GM19099 (cell line): ENCODE measurements around the gene AK9.

ENCODE experiments used
- POLR2A ChIP-seq: IDR thresholded peaks from 3 replicates; pipeline ENCODE4 v1.6.1; 2011; ENCODE audit warnings: low read depth; ENCODE audit not compliant: insufficient read length; ENCODE audit errors: extremely low read depth

The AK9 gene

GRCh38 chr6:109478841-109479624, 212.0 kb downstream of the AK9 start:
- no peak for TF ChIP-seq POLR2A

DNA sequence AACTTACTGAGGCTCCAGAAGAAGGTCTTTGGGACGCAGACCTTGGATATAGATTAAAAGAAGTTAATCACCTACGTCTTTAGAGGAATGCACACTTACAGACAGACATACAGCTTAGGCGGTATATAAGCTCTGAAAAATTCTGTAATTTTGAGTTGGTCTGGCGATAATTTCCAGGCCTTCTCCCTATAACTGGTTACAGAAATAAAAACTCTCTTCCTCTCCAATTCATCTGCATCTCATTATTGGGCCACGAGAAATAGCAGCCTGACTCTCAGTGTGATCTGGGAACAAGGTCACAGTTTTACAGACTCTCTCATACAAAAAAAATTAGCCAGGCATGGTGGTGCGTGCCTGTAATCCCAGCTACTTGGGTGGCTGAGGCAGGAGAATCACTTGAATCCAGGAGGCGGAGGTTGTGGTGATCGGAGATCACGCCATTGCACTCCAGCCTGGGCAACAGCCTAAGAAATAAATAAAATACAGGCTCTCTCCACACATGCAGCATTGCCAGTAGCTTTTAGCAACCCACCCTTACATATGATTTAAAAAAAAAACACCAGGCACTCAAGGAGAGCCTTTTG, 212.7 kb downstream of the AK9 start:
- TF ChIP-seq POLR2A: no peak

DNA sequence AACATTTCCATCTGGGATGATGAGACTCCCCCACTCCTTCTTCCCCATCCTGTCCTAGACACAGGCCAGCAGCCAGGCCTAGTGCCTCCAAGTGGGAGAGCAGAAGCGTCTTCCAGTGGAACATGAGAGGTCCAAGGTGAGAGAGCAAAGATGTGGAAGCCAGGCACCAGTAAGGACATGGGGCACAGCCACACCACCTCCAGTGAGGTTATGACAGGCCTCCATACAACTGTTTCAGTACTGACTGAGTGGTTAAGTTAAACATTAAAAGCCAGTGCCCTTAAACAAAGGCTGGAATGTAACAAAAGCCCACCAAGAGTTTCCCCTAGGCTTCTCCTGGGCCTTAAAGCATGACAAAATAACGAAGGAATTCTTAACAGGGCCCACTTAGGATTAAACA, 213.3 kb downstream of the AK9 start:
- no peak for TF ChIP-seq POLR2A

DNA sequence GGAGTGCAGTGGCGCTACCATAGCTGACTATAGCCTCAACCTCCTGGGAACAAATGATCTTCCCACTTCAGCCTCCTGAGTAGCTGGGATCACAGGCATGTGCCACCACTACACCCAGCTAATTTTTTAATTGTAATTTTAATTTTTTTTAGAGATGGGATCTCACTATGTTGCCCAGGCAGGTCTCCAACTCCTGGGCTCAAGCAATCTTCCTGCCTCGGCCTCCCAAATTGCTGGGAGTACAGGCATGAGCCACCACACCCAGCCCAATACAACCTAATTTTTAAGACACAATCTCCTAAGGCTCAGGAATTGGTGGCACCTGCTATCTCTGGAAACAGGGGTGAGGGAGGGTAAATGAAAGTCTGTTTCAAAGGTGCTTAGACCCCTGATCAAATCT, 213.8 kb downstream of the AK9 start:
- TF ChIP-seq POLR2A: no peak

DNA sequence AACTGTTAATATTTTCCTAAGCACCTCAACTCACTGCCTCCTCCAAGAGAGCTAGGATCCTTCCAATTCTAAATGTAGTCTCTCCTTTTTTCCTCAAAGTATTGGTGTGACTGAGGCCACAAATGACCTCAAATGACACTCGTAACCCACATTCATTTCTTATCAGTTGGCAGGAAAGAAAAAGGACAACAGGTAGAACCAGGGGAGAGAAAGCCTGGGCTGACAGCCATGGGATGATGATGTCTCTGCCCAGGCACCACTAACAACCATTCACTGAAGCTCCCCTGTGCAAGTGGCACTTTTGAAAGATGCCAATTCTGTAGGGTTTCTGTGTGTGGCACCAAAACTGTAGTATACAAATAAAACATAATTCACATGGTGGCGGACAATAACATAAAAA, 215.4 kb downstream of the AK9 start:
- no peak for TF ChIP-seq POLR2A

DNA sequence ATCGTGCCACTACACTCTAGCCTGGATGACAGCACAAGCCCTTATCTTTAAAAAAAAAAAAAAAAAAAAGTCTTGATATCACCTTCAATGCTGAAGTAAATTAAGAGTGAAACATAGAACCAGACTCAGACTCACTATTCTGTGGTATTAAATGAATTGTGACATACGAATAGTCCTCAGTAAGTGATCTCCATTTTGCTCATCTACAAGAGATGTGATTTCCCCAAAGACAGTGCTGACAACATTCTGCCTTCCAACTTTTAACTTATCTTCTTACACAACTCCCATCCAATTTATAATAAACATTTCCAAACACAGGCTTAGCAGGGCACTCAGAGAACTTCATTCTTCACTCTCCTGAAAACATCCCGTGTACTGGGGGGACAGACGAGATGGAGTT, 216.0 kb downstream of the AK9 start:
- no peak for TF ChIP-seq POLR2A

- TF ChIP-seq POLR2A: no peak
Measured at GRCh38 chr6:109473120-109473519, 217.9 kb downstream of the AK9 start.

- no peak for TF ChIP-seq POLR2A
Measured at GRCh38 chr6:109472132-109472995, 218.6 kb downstream of the AK9 start.

DNA sequence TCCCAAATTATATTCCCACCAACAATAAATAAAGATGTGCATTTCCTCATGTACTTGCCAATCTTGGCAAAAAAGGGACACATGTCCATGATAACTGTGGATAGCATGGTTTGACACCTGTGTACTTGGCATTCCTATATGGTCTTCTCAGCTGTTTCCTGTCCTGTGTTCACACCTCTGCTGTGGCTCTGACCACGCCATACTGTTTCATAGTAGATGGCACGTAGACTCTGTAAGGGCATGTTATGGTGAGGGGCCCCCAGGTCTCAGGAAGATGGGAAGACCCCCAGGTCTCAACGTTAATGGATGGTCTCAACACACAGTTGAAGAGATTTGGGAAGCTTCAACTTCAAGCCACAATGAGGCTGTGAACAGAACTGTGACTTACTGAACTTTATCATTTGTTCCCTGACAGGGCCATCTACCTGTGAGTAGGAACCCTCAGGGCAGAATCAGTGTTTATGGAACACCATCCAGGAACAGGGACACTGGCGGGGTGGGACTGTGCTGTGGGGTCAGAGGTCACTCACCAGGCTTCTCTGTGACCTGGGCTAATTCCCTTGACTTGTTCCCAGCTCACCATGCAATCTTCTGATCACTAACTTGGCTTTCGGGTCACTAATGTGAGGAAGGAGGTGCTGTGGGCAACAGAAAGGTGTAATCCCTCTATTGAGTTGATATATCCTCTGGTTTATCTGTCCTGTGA, 219.7 kb downstream of the AK9 start:
- TF ChIP-seq POLR2A: no peak

DNA sequence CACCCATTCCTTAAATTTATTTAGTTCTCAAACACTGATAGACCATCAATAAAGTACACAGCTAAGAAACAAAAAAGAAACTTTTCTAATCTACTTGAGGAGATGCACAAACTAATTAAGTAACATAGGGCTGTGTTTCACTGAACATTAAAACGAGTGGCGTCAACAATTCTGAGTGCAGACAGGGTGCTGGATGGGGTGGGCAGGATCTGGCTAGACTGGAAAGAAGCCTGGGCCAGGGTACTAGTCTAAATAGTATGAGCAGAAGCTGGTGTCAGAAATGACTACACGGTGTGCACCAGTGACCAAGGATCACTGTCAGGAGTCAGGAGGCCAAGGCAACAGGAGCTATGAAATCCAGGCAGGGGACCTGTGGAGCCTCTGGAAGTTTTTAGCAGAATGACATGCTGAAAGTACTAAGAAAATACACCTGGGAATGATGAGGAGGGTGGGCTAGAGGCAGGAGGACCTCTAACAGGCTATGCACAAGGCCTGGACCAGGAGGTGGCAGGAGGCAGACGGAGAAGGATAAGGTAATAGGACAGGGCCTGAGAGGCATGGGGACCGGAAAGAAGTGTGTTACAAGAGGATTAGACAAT, 221.3 kb downstream of the AK9 start:
- TF ChIP-seq POLR2A: no peak

- no peak for TF ChIP-seq POLR2A
Measured at GRCh38 chr6:109467696-109468095, 223.3 kb downstream of the AK9 start.

DNA sequence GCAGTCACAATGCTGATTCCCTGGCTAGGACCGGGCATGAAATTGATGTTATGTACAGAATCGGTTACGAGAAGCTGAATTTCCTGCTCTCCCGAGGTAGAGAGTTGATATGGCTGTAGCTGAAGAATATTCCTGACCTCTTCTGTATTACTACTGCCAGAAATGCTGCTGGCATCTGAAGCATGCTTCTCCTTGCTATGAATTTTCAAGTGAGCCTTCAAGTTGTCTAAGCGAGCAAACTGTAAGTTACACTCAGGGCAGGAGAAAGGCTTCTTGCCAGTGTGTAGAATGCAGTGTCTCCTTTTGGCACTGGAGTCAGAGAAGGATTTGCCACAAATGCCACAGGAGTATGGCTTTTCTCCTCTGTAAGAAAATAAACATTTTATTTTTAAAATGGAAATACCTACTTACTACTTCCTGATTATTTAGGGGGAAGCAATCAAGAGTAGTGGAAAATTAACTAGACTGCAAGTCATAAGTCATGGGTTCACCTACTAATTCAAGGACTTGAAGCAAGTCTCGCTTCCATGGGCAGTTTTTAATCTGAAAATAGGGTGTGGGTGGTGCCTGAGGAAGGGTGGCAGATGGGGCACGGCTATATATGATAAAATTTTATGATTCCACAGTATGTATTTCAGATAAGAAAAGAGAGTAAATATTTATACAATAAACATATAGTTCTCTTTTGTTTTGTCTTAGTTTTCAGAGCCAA, 224.6 kb downstream of the AK9 start:
- TF ChIP-seq POLR2A: no peak

DNA sequence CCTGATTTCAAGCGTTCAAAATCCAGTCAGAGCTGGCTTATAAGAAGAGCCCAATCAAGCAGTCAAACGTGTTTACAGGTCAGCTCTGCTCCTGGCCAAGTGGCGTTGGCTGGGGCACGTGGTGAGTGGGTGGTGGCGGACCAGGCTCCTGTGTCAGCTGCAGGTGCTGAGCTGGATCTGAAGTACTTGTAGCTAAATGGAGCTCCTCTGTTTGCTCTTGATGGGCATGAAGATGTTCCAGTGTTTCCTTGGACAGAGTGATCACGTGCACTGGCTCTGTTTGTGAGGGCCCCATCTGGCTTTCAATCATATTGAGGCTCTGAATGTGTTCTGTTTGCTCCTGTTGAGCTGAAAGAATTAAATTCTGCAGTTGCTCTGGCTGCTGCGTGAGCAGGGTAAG, 225.2 kb downstream of the AK9 start:
- TF ChIP-seq POLR2A: no peak
